NCI-H146 (cell line): ENCODE results near the gene ADRA2B.
"Not testable (repeated sequence)": the region's sequence is repeated elsewhere in the genome, so short reads cannot be mapped to it uniquely, and the experiment has no call there.

Experiments
- DNase-seq: peaks from one replicate; lab custom pipeline; 2025; lab: John Stamatoyannopoulos, UW

Gene ADRA2B

DNA sequence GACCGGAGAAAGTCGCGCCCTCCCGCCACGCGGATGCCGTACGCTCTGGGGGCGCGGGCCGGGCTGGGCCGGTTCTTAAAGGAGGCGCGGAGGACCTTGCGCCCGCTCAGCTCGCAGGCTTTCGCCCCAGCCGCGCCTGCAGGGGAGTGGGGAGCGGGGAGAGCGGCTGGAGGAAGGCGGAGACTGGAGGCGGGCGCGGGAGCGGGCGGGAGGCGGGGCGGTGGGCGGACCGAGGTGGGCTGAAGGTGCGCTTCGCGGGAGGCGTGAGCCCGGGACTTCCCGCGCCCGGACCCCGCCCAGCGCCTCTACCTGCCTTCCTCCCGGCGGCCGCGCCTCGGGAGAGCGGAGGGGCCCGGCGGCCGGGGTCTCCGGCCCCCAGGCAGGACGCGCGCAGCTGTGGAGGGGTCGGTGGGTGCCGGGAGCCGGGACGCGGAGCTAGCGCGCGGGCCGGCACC lies at the start of gene ADRA2B:
ADRA2B (minus strand) TSS at position 148 of the 455 bp plus-strand sequence. CDS start 422 bp downstream, outside the sequence.
- peak; percentile 82 for DNase-seq

GRCh38 chr2:96164459-96165184 lies 48.3 kb upstream of the ADRA2B start:
- DNase-seq: no peak

DNA sequence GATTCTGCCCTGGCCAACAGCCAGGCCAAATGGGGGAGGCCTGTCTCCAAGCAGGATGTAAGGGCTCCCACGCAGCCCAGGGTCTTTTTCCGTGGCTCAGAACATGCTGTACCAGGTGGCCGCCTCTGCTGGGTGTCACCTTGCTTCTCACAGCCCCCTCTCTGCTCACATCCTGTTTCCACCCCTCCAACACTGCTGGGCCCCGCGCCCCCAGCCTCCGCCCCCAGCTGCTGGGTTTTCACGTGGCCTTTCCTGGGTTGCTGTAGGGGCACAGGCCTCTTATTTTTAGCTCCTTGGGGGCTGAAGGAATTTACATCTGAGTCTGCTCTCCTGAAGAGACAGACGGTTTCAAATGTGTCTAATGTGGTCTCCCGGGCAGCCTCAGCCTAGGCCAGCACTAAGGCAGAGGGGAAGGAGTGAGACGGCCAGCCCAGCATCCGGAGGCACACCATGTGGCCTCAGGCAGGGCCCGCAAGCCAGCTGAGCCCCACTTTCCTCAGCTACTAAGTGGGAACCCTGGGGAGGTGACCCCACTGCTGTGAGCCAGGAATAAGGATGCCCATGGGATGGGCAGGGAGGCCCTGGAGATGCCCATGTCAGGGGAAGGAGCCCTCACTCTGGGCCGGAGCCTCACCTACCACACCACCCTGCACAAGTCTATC lies 47.5 kb upstream of the ADRA2B start:
- DNase-seq: no peak

DNA sequence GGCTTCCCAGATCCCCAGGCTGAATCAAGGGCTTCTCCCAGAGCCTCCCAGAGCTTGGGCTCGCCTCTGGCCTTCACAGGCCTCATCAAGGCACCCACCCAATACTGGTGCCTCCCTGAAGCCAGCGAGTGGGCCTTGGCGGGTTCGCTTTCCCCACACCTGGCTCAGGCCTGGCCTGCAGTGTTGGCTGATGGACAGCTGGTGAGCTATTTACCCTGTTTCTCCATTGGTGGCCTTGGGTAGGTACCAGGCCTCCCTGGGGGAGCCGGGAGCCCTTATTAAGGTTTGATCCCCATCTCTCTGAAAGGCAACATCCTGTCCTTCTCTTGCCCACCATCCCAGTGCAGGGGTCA lies 47.0 kb upstream of the ADRA2B start:
- DNase-seq: no peak

- no peak for DNase-seq
Observed at GRCh38 chr2:96161898-96162297, 45.5 kb upstream of the ADRA2B start.

DNA sequence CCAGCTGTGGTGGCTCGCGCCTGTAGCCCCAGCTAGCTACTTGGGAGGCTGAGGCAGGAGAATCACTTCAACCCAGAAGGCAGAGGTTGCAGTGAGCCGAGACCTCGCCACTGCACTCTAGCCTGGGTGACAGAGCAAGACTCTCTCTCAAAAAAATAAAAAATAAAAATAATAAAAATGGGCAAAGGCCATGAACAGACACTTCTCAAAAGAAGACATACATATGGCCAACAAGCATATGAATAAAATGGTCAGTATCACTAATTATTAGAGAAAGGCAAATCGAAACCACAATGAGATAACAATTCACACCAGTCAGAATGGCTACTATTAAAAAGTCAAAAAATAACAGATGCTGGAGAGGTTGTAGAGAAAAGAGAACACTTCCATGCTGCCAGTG lies 44.0 kb upstream of the ADRA2B start:
- not testable (repeated sequence) for DNase-seq

DNA sequence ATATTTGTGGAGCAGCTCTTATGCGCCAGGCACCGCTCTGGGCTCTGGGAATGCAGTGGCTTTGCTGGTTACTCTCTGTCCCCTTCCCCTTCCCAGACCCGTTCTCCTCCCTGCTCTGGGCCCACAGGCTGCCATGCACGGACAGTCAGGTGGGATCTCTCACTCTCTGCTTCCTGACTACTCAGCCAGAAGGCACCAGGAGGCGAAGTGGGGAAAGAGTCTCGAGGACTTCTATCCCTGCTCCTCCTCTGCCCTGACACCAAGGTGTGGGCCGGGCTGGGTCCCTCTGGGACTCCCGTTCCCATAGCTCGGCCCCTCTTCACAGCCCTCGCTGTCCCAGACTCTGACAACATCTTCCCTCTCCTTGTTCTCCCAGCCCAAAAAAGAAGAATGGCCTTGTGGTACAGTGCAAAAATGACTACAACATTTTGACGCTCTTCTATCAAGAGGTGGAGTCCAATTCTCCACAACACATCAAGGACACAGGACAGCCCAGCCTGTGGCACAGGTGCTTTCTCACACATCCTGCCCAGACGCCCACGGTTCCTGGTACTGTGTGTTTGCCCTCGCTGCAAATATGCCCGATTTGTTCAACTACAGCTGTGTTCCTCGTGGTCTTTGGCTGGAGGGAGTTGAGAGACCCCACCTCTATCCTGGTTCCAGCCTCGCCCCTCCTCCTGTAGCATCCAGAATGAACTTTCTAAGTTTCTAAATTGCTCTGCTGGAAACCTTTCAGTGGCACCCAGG lies 42.9 kb upstream of the ADRA2B start:
- DNase-seq: no peak

- no peak for DNase-seq
Observed at GRCh38 chr2:96158554-96158940, 42.2 kb upstream of the ADRA2B start.

DNA sequence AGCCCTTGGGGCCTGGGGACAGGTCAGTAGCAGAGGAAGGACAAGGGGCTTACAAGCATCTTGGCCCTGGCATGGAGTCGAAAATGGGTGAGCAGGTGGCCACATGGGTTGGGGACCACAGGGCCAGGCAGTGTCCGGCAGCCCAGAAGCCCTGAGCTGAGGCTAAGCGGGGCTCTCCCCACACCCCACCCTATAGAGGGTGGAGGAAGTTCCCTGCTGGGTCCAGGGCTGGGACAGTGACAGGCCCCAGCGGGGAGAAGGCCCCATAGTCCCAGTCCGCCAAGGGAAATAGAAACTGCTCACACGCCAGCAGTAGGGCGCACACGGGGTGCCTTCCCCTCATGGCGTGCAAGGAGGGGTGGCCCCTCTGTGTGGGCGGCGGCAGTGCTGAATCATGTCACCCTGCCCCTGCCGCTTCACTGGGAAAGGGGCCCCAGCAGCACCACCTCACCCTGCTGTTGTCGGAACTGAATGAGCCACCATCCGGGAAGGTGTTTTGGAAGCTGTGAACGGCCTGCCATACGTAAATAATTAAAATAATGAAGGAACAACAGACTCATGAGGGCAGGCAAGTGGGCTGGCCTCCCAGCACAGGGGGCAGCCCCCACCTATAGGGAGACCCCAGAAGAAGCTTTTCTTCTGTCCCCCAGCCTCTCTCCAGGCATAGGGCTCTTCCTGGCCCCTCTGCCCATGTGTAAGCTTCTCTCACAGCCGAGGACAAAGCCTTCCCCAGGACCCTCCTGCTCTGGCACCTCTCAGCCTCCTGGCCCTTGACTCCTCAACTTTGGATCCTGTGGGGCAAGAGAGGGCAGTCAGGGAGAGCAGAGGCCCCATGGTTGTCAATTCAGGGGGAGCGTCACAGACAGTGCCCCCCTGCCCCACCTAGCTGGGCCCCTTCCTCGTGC lies 41.5 kb upstream of the ADRA2B start:
- no peak for DNase-seq

DNA sequence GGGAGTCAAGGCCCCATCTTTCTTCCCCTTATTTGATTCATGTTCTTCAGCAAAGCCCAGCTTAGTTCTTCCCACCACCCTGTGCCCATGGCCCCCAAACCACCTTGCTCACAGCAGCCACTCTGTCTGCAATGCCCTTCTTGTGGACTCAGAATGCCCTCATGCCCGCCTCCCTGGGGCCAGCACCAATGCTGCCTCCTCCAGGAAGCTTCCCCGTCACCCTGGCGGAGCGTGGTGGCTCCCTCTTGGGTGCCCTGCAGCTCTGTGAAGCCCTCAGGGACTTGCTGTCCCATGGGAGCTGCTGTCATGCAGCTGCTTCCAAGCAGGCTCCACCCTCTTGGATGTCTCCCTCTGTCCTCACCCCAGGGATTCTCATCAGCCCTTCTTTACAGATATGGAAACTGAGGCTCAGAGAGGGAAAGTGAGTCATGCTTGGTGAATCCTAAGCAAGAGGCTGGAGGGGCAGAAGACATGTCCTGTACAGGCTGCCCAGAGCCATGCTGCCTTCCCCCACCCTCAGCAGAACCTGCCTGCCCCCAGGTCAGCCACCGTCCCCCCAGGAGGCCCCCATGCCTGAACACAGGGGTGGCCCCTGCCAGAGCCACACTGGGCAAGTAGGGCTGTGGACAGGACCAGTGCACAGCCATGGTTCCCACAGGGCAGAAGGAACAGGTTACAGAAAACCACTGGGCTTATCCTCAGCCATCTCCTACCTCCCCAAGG lies 40.7 kb upstream of the ADRA2B start:
- DNase-seq: no peak

DNA sequence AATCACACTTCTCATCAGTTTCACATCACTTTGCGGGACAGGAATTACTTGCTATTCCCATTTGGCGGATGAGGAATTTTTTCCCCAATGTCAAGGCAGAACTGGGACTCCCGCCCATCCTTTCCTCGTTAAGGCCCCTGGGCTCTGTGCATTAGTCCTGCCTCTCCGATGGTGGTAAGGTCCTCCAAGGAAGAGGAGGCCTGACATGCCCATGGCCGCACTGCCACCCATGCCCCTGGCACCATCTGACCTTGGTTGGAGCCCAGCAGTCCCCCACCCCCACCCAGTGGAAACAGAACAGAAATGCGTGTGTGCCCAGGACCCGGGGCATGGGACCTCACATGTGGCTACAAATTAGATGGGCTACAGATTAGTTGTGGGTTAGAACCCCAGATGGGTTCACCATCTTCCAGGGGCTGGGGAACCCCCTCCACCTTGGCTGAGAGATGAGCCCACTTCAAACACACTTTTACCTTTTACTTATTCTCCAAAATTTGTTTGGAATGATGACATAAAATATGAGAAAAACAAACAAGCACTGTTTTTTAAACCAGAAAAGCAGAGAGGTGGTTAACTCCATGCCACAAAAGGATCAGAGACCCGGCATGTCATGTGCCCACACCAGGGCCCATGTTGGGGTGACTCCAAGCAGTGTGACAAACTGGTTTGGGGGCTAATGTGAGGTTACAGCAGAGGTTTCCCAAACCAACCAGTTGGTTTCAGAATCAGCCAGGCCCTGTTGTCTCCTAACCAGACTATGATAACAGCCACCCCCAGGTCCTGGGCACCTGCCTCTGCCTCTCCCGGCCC lies 39.8 kb upstream of the ADRA2B start:
- DNase-seq: no peak

GRCh38 chr2:96154506-96155380 lies 38.4 kb upstream of the ADRA2B start:
- DNase-seq: no peak

DNA sequence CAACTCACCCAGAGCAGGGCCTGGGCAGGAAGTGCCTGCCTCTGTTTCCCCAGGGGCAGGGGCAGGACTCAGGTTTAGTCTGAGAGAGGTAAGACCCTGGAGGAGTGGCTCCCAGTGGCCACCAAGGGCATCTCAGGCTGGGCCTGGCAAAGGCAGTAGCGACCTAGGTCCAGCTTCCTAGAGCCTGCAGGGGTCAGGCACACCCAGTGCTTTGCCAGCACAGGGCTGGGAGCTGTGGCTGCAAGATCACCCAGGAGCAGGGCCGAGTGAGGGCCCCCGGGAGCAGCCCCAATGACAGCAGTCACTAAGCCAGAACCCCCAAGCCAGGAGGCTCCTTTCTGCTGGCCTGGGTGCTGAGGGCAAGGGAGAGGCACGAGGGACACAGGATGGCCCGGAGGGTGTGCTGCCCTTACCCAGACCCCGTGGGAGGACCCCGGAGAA lies 37.6 kb upstream of the ADRA2B start:
- DNase-seq: no peak

- DNase-seq: no peak
Observed at GRCh38 chr2:96153291-96153713, 36.9 kb upstream of the ADRA2B start.

DNA sequence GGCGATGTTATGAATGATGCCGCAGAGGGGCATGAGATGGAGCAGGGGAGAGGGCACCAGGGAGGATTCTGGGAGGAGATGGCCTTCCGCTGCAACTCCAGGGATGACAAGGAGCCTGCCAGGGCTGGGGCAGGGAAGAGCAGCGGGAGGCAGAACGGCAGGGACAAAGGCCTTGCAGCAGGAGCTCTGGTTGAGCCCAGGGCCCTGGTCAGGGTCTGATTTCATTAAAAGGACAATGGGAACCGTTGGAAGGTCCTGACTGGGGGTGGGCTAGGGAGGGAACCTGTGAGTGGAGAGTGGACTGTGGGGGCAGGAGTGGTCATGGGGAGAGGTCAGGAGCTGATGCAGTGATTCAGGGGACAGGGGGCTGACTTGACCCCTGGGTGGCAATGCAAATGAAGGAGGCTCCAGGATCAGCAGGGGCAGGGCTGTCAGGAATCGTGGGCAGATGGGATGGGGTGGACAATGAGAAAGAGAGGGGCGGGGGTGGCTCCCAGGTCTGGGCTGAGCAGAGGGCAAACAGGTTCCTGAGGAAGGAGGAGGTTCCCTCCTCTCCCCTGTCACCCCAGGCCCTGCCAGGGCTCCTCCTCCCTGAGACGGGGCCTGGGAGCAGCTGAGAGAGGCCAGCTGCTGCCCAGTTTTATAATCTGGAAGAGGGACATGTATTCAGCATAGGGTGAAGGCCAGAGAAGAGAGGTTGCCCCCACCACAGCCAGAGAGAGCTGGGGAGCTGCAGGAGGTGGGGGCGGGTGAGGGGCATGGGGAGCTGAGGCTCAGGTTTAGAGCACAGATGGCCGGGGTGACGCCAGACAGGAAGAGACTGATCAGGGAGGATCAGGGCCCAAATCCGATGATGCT lies 36.2 kb upstream of the ADRA2B start:
- no peak for DNase-seq

DNA sequence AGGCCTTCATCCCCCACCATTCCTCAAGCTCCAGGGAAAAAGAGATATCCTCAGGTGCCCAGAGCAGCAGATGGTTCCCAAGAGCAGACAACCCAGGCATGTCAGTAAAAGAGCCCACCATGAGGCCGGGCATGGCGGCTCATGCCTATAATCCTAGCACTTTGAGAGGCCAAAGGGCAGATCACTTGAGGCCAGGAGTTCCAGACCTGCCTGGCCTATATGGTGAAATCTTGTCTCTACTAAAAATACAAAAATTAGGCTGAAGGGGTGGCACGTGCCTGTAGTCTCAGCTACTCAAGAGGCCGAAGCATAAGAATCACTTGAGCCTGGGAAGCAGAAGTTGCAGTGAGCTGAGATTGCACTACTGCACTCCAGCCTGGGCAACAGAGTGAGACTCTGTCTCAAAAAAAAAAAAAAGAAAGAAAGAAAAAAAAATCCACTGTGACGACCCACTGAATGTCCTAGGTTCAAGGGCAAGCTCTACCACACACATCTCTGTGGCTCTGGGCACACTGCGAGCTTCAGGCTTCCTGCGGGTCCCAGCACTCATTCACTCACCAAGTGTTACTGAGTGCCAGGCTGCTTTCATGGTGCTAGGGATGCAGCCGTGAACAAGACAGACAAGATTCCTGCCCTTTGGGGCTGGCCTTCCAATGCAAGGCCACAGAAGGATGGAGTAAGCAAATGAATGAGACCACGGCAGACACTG lies 35.4 kb upstream of the ADRA2B start:
- DNase-seq: no peak

DNA sequence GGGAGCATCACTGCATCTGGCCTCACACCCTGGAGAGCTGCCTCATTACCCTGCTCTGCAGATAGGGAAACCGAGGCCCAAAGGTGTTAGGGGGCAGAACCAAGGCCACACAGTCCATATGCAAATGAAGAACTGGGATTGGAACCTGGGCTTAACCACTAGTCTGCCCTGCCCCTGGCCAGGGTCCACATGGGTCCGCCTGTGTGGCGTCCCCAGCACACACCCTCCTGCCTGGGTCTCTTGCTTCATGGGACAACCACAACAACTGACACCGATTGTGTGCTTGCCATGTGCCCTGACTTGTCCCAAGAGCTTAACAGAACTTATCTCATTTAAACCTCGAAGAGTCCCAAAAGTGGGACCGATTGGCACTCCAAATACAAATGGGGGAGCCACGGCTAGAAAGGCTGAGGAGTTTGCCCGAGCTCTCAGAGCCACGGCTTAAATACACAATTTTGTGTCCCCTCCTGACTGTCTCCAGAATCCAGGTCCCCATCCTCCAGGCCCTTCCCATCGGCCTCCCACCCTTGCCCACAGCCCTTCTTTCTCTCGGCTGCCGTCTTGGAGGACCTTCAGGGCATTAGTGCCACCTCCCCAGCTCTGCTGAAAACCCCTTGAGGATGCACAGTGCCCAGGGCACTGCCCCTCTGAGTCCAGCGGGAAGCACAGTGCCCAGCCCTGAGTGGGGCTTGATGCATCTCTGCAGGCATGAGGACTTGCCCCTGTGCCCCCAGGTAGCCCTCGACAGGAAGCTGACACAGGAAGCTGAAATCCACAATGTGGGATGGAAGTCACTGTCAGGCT lies 34.6 kb upstream of the ADRA2B start:
- no peak for DNase-seq
